GM10847 (cell line): ENCODE measurements around the gene SPON2.

Source experiments
- POLR2A ChIP-seq: IDR thresholded peaks from 2 replicates; pipeline ENCODE4 v1.6.1; 2011; ENCODE audit not compliant: insufficient read length; ENCODE audit errors: extremely low read depth

SPON2 gene

DNA sequence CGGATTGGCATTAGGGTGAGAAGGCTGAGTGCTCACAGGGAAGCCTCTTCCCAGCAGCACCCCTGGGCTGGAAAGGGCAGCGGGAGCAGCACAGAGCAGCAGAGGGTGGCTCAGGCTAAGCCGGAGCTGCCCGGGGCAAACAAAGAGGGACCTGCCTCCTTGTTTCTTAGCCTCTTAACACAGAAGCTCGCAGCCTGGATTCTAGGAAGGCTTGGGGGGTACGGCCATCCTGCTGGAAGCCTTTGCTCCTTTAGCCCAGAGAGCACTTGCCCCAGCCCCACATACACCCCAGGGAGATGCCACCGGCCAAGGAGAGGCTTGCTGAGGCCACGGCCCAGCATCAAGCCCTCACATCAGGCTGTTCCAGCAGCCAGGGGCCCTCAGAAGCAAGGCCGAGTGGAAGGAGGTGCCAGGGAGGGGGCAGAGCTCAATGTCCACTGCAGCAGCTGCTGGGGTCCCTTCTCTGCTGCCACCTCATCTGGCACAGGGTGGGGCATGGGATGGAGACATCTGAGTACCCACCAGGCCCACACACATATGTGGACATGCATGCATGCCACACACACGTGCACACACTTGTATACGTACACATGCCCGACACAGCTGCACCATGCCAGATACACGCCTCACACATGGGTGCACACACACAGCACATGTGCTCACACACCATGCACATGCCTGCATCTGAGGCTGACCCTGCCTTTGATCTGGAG, 20.3 kb upstream of the SPON2 start:
- no peak for TF ChIP-seq POLR2A

- TF ChIP-seq POLR2A = no peak
These were observed 19.7 kb upstream of the SPON2 start for GRCh38 chr4:1192091-1192492.

DNA sequence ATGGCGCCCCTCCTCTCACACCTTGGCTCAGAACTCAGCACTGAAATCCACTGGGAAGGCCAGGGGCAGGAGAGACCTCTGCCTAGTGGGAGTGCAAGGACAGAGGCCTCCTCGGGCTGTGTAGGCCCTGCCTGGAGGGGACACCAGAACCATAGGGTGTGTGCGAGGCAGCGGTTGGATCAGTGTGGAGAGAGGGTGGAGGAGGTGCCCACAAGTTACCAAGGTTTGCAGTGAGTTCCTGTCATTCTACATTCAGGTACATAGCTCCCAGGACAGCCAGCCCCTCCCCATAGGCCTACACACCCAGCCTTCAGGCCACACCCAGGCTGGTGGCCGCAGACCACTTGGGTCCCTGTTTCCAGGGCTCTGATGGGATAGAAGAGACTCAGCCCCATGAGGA, 19.2 kb upstream of the SPON2 start:
- TF ChIP-seq POLR2A = no peak

- TF ChIP-seq POLR2A = no peak
These were observed 14.8 kb upstream of the SPON2 start for GRCh38 chr4:1187182-1187581.

GRCh38 chr4:1183985-1184773, 11.8 kb upstream of the SPON2 start:
- TF ChIP-seq POLR2A = no peak

- TF ChIP-seq POLR2A = no peak
These were observed 9.9 kb upstream of the SPON2 start for GRCh38 chr4:1182313-1182712.

DNA sequence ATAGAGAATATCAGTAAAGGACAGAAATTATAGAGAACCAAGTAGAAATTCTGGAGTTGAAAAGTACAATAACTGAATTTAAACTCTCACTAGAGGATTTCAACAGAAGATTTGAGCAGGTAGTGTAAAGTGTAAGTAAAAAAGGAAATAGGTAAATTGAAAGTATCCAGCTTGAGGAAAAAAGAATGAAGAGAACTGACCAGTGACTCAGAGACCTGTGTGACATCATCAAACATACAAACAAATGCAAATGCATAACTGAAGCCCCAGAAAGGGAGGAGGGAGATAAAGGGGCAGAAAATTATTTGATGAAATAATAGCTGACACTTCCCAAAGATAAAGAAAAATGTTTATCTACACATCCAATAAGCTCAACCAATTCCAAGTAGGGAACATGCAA, 8.3 kb upstream of the SPON2 start:
- no peak for TF ChIP-seq POLR2A

- TF ChIP-seq POLR2A = no peak
These were observed 7.6 kb upstream of the SPON2 start for GRCh38 chr4:1179976-1180375.

DNA sequence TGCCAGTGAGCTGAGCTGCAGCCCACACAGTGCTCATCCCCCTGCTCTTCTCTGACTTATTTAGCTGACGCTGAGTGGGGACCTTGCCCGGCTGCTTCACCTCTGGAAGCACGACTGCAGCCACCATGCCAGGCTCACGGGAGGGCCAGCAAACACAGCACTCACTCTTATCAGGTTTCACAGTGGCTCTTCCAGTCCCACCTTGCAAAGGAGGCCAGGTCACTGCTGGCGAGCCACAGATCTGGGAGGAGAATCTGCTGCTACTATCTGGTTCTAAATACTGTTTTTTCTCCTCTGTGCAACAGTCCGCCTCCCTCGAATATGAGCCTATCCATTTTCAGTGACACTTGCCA, 6.7 kb upstream of the SPON2 start:
- no peak for TF ChIP-seq POLR2A

DNA sequence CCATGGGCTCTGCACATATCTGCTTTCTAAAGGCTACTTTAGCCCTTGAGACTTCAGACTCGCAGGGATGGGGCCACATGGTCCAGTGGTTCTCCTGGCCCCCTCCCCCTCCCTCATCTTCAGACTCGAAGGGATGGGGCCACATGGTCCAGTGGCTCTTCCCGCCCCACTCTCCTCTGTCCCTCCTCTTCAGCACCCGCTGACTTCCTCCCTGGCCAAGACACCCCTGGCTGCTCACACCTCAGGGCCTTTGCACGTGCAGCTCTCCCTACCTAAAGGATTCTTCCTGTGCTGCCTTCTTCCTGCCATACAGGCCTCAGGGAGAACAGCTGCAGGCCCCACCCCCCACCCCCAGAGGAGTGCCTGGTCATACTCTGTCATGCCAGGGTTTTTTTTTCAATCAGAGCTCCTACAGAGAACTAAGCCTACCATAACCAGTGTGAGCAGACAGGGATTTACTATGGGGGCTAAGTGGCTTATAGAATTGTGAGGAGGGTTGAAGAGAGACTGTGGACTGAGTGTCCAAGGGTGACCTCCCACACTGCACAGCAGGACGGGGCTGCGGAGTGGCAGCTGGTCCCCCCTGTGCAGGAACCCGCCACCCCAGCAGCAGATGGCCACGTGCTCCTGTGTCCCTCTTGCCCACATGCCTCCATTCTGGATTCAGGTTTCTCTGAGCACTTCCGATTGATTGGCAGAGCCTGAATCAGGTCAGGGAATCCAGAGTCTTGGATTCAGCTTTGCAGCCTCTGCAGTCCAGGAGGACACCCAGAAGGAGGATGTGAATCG, 6.1 kb upstream of the SPON2 start:
- TF ChIP-seq POLR2A = no peak

GRCh38 chr4:1177274-1178141, 5.1 kb upstream of the SPON2 start:
- TF ChIP-seq POLR2A = no peak

GRCh38 chr4:1176398-1177273, 4.3 kb upstream of the SPON2 start:
- TF ChIP-seq POLR2A = no peak

DNA sequence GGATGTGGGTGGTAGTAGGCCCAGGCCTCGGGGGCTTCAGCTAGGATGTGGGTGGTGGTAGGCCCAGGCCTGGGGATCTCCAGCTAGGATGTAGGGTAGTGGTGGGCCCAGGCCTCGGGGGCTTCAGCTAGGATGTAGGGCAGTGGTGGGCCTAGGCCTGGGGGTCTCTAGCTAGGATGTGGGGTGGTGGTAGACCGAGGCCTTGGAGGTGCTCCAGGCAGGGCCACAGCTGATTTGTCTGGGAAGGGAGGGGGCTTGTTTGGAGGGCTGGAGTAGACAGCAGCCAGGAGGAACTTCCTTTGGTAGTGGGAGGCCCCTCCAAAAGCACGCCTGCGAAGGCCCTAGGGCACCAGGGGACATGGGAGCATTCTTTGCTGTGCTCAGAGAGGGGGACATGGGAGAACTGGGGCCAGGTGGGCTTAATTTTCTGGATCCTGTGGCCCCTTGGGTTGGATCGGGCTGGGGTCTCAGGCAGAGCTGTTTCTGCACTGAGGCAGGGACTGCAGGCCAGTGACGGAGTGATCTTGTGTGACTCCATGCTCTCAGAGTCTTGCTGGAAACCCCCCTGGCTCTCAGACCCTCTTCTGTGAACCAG, 3.3 kb upstream of the SPON2 start:
- TF ChIP-seq POLR2A = no peak
